DND-41 (cell line): Measurements from ENCODE around the gene AJAP1.

Experiments used
- CTCF ChIP-seq: IDR thresholded peaks from 2 replicates; pipeline ENCODE4 v1.5.1; 2012; ENCODE audit warnings: borderline replicate concordance, low read length, moderate library complexity, mild to moderate bottlenecking; ENCODE audit not compliant: poor library complexity, severe bottlenecking; ENCODE audit errors: extremely low read depth
- EZH2 ChIP-seq: IDR thresholded peaks from 3 replicates; pipeline ENCODE4 v1.6.1; 2012; ENCODE audit warnings: borderline replicate concordance, low read depth, mild to moderate bottlenecking, moderate library complexity, low read length, inconsistent platforms; ENCODE audit not compliant: severe bottlenecking

- TF ChIP-seq CTCF (no peak), EZH2 (no peak)
Observed at GRCh38 chr1:4768553-4768952, 114.1 kb downstream of the AJAP1 start.
